NCI-H345 (cell line): ENCODE measurements around the gene CASKIN2.
"Not testable (repeated sequence)": the region's sequence is repeated elsewhere in the genome, so short reads cannot be mapped to it uniquely, and the experiment has no call there.

Experiments used
- DNase-seq: peaks from one replicate; lab custom pipeline; 2025; lab: John Stamatoyannopoulos, UW

Gene CASKIN2

GRCh38 chr17:75465039-75465438 lies 50.3 kb downstream of the CASKIN2 start:
- no peak for DNase-seq

DNA sequence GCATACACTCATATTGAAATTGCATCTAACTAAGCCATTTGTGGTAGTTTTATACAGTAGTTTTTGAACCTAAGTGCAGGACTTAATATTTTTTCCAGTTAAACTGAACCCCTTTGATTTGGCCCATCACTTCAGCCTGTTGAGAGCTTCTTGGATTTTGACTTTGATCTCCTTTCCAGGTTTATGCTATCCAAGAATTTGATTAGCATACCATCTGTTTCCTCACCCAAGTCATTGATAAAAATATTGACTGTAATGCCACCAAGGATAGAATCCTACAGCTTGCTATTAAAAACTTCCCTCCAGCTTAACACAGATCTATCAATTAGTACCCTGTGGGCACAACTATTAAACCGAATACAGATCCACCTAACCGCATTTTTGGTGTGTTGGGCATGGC lies 51.7 kb downstream of the CASKIN2 start:
- DNase-seq = no peak

DNA sequence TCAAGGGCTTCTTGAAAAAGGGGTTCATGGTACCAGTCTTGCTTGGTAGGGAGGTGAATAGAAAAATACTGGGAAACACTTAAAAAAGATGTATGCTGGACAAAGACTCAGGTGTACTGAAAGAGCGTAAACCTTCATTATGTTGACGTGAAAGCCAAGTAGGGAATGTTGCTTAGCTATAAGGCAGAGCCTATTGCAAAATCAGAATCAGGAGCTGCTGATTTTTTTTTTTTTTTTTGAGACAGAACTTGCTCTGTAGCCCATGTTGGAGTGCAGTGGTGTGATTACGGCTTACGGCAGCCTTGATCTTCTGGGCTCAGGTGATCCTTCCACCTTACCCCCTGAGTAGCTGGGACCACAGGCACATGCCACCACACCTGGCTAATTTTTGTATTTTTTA lies 55.0 kb downstream of the CASKIN2 start:
- DNase-seq = no peak

DNA sequence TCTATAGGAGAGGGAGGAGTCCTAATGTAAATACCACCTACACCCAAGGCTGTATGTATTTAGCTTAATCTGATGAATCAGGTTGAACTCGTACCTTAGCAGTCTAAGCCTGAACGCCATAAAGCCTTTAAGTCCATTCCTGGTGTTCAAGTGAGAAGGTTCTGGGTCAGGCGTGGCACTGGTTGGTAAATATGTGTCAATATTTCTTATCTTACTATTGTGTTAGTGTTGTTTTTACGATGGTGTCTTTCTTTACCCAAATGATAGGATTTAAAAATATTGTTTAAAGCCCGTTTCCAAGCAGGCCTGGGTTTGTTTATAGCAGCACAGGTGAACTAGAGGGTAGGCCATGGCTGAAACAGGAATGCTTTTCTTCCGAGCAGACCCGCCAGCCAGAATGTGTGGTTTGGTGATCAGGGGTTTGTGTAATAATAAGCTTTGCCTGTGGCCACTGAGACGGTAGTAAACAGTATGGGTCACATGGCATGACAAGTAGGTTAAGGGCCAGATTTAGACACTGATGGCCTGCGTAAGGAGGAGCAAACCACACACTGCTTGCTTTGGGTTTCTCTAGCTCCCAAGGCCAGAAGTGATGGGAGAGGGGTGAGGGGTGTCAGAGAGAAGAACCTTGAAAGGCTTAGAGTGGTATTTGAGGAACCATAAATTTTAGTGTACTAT lies 55.6 kb downstream of the CASKIN2 start:
- DNase-seq = no peak

DNA sequence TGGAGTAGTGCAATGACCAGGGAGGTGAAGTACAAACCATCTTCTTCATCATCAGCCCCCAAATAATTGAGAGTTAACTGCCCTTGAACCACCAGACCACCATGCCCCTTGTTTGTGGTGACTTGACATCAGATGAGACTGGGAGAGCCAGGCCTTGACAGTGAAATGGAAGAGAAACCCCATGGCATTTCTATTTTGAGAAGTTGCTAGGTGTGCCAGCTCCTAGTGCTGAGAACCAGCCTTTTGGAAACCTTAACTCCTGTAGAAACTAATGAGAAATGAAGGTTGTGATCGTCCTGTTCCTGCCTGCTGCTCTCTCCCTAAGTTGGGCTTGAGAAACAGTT lies 56.1 kb downstream of the CASKIN2 start:
- no peak for DNase-seq

DNA sequence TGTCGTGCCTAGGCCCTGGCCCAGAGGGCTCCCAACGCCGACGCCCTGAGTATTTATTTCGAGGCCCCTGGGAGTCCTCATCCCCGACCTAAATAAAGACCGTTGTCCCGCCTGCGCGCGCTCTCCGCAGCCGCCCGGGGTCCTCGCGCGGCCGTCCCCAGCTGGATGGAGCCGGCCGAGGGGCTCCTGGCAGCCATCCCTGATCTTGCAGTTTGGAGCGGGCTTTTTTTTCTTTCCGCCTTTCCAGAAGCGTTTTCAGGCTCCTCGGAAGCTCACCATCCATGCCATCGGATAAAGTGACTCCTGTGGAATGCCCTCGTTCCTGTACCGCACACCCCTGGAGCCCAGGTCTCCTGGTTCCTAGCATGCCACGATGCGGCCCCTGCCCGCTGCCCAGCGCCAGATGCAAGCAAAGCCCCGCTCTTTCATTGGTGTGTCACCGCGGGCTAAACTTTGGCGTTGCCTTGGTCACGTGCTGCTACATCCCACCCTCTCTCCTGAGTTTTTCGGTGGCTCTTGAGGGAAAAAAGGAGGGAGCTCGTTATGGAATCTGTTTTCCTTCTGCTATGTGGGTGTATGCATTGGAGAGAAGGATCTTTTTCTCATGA lies 58.2 kb downstream of the CASKIN2 start:
- DNase-seq = peak; percentile 64

- peak; percentile 100 for DNase-seq
Measured at GRCh38 chr17:75456417-75457046, 58.8 kb downstream of the CASKIN2 start, which contains the start of gene TMEM94. TSS of gene TMEM94 (plus strand) at chr17:75456635. CDS start at chr17:75471906, 15,271 bp downstream.

GRCh38 chr17:75456039-75456416 lies 59.3 kb downstream of the CASKIN2 start:
- DNase-seq = no peak

DNA sequence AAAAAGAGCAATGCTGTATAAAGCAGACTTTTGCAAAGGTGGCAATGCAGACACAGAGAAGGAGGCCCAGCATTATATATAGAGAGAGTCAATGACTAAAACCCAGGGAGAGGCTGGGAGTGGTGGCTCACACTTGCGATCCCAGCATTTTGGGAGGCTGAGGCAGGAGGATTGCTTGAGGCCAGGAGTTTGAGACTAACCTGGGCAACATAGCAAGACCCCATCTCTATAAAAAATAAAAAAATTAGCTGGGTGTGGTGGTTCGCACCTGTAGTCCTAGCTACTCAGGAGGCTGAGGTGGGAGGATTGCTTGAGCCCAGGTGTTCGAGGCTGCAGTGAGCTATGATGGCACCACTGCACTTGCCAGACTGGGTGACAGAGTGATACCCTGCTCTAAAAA lies 60.7 kb downstream of the CASKIN2 start:
- DNase-seq = not testable (repeated sequence)

DNA sequence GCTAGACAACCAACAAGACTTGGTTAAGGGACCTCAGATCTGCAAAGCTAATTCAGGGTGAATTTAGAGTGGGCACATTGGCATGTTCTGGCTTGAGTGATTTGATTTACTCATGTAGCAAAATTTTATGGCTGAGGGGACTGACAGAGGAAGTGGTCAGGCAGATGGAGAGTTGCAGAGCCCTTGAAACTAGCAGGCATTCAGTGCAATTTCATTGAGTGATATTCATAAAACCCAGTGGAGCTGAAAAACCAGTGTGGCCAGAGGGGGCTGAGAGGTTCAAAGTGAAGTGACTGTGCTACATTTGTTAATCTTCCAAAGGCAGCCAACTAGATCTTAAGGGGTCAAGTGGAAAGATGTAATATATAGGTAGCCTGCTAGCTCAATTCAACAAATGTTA lies 61.1 kb downstream of the CASKIN2 start:
- DNase-seq = no peak

DNA sequence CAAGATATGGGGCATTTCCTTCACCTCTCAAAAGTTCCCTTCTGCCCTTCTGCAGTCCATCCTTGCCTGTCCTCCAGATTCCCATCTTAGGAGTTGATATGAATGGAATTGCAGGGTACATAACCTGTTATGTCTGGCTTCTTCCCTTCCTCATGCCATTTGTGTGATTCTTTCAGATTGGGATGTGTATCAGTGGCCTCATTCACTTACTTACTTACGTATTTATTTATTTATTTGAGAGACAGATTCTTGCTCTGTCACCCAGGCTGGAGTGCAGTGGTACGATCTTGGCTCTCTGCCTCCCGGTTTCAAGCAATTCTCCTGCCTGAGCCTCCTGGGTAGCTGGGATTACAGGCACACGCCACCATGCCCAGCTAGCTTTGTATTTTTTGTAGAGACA lies 65.1 kb downstream of the CASKIN2 start:
- DNase-seq = no peak
